HG02798 (cell line): ENCODE results near the gene TIPRL.
A peak's percentile ranks its signal among the peaks of the same experiment; 100 is the strongest.
"Not testable (repeated sequence)": the region's sequence is repeated elsewhere in the genome, so short reads cannot be mapped to it uniquely, and the experiment has no call there.

Source experiments
- ATAC-seq: cut with Tn5 transposase; IDR thresholded peaks from one replicate; pipeline ENCODE4 v1.9.1; 2021; ENCODE audit warnings: mild to moderate bottlenecking; ENCODE audit not compliant: unreplicated experiment, poor library complexity

TIPRL gene

DNA sequence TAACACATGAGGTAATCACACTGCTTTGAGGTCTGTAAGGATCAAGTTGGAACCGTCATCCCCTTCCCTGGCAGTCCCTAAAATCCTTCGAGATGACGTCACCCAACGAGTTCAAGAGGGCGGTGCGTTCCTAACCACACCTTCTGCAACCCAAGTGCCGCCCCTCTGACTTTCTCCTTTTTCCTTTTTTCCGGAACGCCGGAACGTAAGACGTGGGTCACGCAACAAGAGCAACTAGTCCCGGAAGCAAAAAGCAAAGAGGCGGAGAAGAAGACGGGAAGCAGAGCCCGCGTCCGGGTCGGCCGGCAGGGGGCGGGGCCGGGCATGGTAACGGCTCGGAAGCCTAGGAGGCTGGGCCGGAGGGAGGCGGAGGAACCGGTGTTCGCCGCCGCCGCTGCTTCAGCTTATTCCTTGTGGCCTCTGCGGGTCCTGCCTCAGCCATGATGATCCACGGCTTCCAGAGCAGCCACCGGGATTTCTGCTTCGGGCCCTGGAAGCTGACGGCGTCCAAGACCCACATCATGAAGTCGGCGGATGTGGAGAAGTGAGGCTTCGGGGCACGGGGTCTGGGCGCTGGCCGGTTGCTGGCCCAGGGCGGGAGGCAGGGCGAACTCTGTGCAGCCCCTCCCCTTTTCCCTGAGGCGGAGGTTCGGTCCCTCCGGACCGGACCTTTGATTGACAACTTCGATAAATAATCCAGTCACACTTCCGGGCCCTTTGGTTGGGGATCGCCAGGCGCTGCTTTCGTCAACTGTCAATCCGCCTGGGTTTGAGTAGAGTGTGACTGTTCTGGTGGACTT, at the start of gene TIPRL:
TIPRL (plus strand) TSS at position 325 of the 800 bp plus-strand sequence; CDS start at position 441, 116 bp downstream.
- ATAC-seq = peak; percentile 96

GRCh38 chr1:168129933-168130332, 48.8 kb upstream of the TIPRL start:
- ATAC-seq = no peak

DNA sequence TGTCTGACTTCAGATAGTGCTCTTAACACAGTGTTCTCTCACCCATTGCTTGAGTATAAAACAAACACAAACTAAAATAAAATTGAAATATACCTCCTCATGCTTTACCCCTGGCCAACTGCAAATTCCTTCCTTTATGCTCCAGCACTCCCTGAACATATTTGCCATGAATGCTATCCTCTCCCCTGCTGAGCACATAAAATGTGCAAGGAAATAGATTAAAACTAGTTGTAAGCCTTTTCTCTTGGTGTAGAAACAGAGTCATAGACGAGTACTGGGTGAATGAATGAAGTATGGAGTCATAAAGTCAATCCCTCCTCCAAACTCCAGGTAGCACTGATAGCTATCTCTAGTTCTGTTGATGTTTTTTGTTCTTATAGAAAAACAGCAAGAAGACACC, 44.6 kb upstream of the TIPRL start:
- ATAC-seq = no peak

GRCh38 chr1:168134642-168135041, 44.1 kb upstream of the TIPRL start:
- no peak for ATAC-seq

DNA sequence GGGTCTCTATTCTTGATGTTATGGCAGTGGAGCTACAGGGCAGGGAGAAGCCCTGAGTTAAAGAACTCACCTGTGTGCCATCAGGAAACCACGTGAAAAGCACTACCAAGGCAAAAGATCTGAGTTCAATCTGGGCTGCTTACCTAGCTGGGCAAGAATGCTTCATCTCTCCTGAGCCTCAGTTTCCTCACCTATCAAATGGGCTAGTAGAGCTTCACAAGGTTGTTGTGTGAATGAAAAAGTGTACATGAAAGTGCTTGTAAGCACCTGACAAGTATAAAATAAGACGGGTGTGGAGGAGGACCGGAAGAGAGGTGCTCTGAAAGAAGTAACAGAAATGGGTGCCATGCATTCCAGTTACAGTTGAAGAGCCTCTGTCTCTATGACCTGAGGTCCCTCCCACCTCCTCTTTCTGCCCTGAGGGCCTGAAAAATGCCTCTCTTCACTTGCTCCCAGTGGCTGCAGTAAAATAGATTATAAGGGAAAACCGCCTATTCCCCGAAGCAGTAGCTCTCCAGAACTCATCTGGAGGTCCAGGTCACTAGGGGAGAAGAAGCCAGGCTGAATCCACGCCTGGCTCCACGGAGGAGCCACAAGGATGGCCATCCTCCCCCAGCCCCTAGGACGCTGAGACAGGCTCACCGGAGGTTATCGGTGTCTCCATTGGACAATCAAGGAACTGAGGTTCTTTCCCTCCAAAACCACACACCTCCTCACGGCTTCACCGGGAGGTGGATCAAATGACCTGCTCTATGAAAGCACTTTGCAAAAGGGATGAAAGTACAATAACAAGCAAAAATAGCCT, 43.4 kb upstream of the TIPRL start:
- ATAC-seq = no peak

DNA sequence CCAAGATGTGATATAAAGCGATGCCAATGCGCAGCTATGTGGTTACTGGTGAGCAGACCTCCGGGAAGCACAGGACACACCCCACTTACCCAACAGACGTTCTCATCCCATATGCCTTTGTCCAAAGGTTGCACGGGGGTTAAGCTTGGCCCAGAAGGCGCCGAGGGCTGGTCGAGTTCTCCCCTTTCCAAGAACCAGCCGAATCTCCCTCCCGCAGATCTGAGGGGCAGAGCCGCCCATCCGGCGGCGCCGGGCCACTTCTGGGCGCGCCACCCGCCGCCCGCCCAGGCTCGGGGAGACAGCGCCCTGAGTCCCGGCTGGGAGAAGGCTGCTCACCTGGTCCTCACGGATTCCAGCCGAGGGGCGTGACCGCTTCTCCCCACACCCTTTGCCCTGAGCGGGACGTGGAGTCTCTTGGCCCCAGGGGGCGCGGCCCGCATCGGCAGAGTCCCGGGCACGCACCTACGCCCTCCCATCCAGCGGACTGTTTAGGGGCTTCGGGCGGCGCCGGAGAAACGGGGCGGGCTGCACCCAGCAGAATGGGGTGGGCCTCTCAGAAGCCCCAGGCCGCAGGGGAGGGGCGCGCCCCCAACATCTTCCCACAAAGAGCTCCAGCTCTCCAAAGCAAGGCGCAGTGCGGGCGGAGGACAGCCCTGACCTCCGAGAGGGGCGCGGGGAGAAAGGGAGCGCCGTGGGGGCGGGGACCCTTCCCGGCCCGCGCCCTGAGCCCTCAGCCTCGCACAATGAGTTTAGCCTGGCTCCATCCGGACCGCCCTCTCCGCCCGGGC, 42.6 kb upstream of the TIPRL start:
- ATAC-seq = peak; percentile 18

- peak; percentile 37 for ATAC-seq
Observed at GRCh38 chr1:168136709-168137514, 41.9 kb upstream of the TIPRL start, which contains the start of gene GPR161. GPR161 (minus strand) TSS chr1:168136930; CDS start chr1:168104850, 32,080 bp downstream.

- no peak for ATAC-seq
Observed at GRCh38 chr1:168137515-168137821, 41.3 kb upstream of the TIPRL start.

GRCh38 chr1:168138134-168138533, 40.6 kb upstream of the TIPRL start:
- ATAC-seq = no peak

- no peak for ATAC-seq
Observed at GRCh38 chr1:168139070-168139469, 39.7 kb upstream of the TIPRL start.

GRCh38 chr1:168141871-168142385, 36.8 kb upstream of the TIPRL start:
- no peak for ATAC-seq

DNA sequence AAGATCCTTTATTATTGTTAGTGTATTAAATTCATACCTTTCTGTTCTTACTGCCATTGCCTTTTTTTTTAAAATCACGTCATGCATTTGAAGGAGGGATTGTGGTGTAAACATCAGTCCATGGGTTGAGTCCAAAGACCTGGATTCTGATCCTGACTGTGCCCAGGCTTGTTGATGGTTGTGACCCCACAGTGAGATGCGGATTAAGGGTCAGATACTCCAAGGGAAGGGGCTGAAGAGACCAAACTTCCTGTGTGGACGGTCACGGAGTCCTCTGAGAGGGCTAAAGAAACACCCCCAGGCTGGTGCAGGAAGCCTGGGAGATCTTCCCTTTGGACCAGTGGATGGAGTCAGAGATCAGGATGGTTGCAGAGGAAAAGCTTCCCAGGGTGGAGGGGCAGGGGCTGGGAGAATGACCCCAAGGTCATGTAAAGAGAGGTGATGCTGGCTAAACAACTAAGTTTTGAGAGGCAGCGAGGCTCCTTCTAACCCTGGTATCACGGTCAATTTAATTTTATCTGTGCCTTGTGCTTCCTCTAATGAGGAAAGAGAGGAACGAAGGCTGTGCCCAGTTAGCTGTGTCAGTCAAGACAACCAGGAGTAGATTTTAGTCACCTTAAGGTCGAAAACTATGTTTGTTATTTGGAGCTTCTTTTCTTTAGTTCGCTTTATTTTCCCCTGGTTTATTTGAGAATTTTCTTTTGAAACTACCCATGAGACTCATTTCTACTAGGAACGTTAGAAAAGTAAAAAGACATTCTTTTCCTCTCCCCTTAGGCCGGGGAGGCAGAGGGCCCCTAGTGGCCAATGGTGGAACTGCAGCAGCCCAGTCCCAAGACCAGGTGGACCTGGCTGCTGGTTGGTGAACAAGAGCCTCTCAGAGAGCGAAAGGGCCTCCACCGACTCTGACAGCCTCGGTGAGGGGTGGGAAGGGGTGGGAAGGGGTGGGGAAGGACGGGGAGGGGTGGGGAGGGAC, 33.3 kb upstream of the TIPRL start:
- ATAC-seq = peak; percentile 94

DNA sequence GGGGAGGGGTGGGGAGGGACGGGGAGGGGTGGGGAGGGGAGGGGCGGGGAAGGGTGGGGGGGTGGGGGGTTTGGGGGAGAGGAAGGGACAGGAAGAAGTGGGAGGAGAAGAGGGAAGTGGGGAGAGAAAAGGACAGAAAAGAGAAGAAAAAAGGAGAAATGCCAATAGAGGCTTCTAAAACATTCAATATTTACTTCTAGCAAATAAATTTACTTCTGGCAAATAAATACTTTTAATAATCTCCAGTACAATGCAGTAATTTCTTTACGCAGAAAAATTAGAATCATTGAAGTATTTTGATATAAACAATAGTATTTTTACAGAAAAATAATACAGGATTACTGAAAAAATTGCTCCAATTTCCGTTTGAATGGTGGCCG, 32.6 kb upstream of the TIPRL start:
- no peak for ATAC-seq

DNA sequence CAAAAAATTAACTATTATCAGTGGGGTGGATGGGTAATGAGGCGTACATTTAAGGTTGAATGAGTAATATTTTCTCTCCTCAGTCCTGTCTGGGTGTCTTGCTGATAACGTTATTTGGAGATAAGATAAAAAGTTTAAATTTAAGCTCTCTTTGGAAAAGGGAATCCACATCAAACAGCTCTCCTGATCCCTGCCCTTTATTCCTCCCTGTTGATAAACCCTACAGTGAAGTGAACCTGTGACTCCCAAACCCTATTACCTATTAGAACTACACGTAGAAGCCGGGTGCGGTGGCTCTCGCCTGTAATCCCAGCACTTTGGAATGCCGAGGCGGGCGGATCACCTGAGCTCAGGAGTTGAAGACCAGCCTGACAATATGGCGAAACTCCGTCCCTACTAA, 32.1 kb upstream of the TIPRL start:
- ATAC-seq = no peak

GRCh38 chr1:168148916-168149315, 29.8 kb upstream of the TIPRL start:
- ATAC-seq = no peak

DNA sequence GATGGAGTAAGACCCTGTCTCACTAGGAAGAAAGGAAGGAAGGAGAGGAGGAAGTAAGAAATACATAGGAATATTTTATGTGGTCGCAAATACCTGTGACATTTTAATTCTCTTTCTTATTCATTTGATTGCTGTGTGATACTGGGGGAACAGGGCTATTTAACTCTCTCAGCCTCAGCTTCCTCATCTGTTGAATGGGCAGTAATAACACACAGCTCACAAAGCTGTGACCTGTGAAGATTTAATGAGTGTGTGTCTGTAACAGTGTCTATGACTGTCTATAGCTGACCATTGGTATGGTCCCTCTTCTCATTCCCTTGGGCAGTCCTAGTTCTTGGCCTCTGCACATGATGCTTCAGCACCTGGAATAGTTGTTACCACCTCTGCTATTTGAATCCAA, 28.5 kb upstream of the TIPRL start:
- no peak for ATAC-seq

- ATAC-seq = no peak
Observed at GRCh38 chr1:168151935-168152334, 26.8 kb upstream of the TIPRL start.

- ATAC-seq = not testable (repeated sequence)
Observed at GRCh38 chr1:168154707-168155106, 24.1 kb upstream of the TIPRL start.

DNA sequence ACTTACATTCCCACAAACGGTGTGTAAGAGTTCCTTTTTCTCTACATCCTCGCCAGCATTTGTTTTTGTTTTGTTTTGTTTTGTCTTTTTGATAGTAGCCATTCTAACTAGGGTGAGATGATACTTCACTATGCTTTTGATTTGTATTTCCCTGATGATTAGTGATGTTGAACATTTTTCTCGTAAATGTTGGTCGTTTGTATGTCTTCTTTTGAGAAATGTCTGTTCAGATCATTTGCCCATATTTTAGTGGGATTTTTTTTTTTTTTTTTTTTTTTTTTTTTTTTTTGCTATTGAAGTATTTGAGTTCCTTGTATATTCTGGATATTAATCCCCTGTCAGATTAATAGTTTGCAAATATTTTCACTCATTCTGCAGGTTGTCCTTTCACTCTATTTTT, 22.9 kb upstream of the TIPRL start:
- no peak for ATAC-seq
